Tibial nerve (tissue), 4 donors: ENCODE measurements around the gene PRELID2. TPM values are rescaled to one million over a fixed set of nuclear protein-coding genes. Genes with fewer than 3 reads are reported as not detected.

ENCODE experiments used
- DNase-seq, 2 donors: peaks; one replicate each; pipeline ENCODE4 v3.0.0-alpha.2; 2019; ENCODE audit warnings: low spot score in 2 of 2
- H3K27ac ChIP-seq, 4 donors: fragments of 200-600 bp; sonication (generic) in 3 of 4; one replicate each; pipeline ENCODE4 v1.5.1; 2017 to 2019; ENCODE audit warnings: mild to moderate bottlenecking in 1 of 4
- H3K27me3 ChIP-seq, 2 donors: fragments of 200-600 bp; sonication (generic) in 1 of 2; one replicate each; pipeline versions ENCODE4 v1.5.1 to v1.6.0; 2017 to 2019
- H3K36me3 ChIP-seq, 3 donors: fragments of 200-600 bp; sonication (generic); one replicate each; pipeline ENCODE4 v1.5.1; 2018 to 2019
- H3K4me1 ChIP-seq, 4 donors: fragments of 200-600 bp; sonication (generic) in 3 of 4; one replicate each; pipeline ENCODE4 v1.5.1; 2017 to 2019
- H3K4me3 ChIP-seq, 4 donors: fragments of 200-600 bp; sonication (generic) in 3 of 4; one replicate each; pipeline ENCODE4 v1.5.1; 2017 to 2019; ENCODE audit warnings: mild to moderate bottlenecking in 1 of 4, moderate library complexity in 1 of 4
- H3K9me3 ChIP-seq, 4 donors: fragments of 200-600 bp; sonication (generic) in 3 of 4; one replicate each; pipeline ENCODE4 v1.5.1; 2017 to 2019
- CTCF ChIP-seq, 5 experiments: fragments of 200-600 bp in 3 of 5; fragments of 450-650 bp in 2 of 5; sonication (generic) in 3 of 5; IDR thresholded peaks; one replicate each; pipeline ENCODE4 v1.5.1; 2016 to 2019; ENCODE audit warnings: antibody characterized with exemption in 5 of 5, mild to moderate bottlenecking in 3 of 5, moderate library complexity in 2 of 5
- EP300 ChIP-seq, 2 donors: sonication (generic); formaldehyde crosslinking; IDR thresholded peaks; one replicate each; pipeline ENCODE4 v1.6.1; 2017; ENCODE audit warnings: antibody characterized with exemption in 2 of 2, mild to moderate bottlenecking in 1 of 2
- POLR2A ChIP-seq, 2 donors: fragments of 450-650 bp; IDR thresholded peaks; one replicate each; pipeline ENCODE4 v1.6.1; 2017; ENCODE audit warnings: antibody characterized with exemption in 2 of 2, mild to moderate bottlenecking in 2 of 2, moderate library complexity in 2 of 2
- WGBS, 2 donors: methylation state at CpG; one replicate each; pipeline ENCODE4 v1.1.5; 2018; 5-methylcytosine and 5-hydroxymethylcytosine counted together
- total RNA-seq, 4 donors: library from RNA; depleted of rRNA; stranded (reverse); fragments of >200 nt; gene quantifications; one replicate each; pipeline ENCODE4 v1.1.0, GENCODE V29; 2016

The PRELID2 gene
- total RNA-seq, 4 donors from 2014 or later, result 10.5 to 31.7 (median 16.4) TPM

GRCh38 chr5:145818604-145819003, 16.5 kb downstream of the PRELID2 start:
- Histone ChIP-seq H3K27ac (no peak overlapping the region), H3K4me1 (no peaks in the 10 kb centered on the region), H3K27me3 (no peaks in the 10 kb centered on the region), H3K36me3 (peaks cover 0 to 24% (median 3%) of the 10 kb centered on the region in 3 donors), H3K4me3 (no peak overlapping the region), H3K9me3 (no peaks in the 10 kb centered on the region)
- 82 to 92% methylated on average over 4 of the region's 4 CpGs for WGBS, 2 donors
- DNase-seq, result no peak
- TF ChIP-seq POLR2A (IDR thresholded peaks at IDR 0.05), result no peak
- no peak for TF ChIP-seq CTCF (IDR thresholded peaks at IDR 0.05)
- no peak for TF ChIP-seq EP300 (IDR thresholded peaks at IDR 0.05)

- Histone ChIP-seq H3K9me3 (no peaks in the 10 kb centered on the region), H3K36me3 (peaks cover 0 to 21% (median 3%) of the 10 kb centered on the region in 3 donors), H3K4me1 (no peaks in the 10 kb centered on the region), H3K27ac (no peak overlapping the region), H3K4me3 (no peak overlapping the region), H3K27me3 (no peaks in the 10 kb centered on the region)
- WGBS, 2 donors, result 61 to 86% methylated on average over 1 of the region's 1 CpG
- DNase-seq, result no peak
- TF ChIP-seq POLR2A (IDR thresholded peaks at IDR 0.05), result no peak
- no peak for TF ChIP-seq CTCF (IDR thresholded peaks at IDR 0.05)
- no peak for TF ChIP-seq EP300 (IDR thresholded peaks at IDR 0.05)
Measured at GRCh38 chr5:145812877-145813276, 22.3 kb downstream of the PRELID2 start.

- Histone ChIP-seq H3K9me3 (no peaks in the 10 kb centered on the region), H3K27ac (no peak overlapping the region), H3K27me3 (no peaks in the 10 kb centered on the region), H3K4me3 (no peak overlapping the region), H3K4me1 (no peaks in the 10 kb centered on the region), H3K36me3 (peaks cover 0 to 17% (median 3%) of the 10 kb centered on the region in 3 donors)
- 77% methylated on average over 3 of the region's 3 CpGs for WGBS, 2 donors
- DNase-seq, result peak in 1 of 2 donors; percentile 24
- TF ChIP-seq CTCF (IDR thresholded peaks at IDR 0.05) (peak in 1 of 5 experiments; percentile 17), EP300 (IDR thresholded peaks at IDR 0.05) (no peak), POLR2A (IDR thresholded peaks at IDR 0.05) (no peak)
Measured at GRCh38 chr5:145811834-145812625, 23.1 kb downstream of the PRELID2 start.

GRCh38 chr5:145806923-145807322, 28.2 kb downstream of the PRELID2 start:
- DNase-seq, result no peak
- Histone ChIP-seq H3K27ac (no peak overlapping the region), H3K36me3 (peaks cover 0 to 35% (median 0%) of the 10 kb centered on the region in 3 donors), H3K9me3 (no peaks in the 10 kb centered on the region), H3K4me3 (no peak overlapping the region), H3K27me3 (no peaks in the 10 kb centered on the region), H3K4me1 (no peaks in the 10 kb centered on the region)
- TF ChIP-seq EP300 (IDR thresholded peaks at IDR 0.05) (no peak), POLR2A (IDR thresholded peaks at IDR 0.05) (no peak), CTCF (IDR thresholded peaks at IDR 0.05) (no peak)
- WGBS, 2 donors, result 89 to 90% methylated on average over 5 of the region's 5 CpGs

- no peak for DNase-seq
- 88 to 89% methylated on average over 4 of the region's 4 CpGs for WGBS, 2 donors
Measured at GRCh38 chr5:145805819-145806218, 29.3 kb downstream of the PRELID2 start.

More at GRCh38 chr5:145805819-145806218, 29.3 kb downstream of the PRELID2 start:
- H3K27me3 ChIP-seq, result no peaks in the 10 kb centered on the region
- no peaks in the 10 kb centered on the region for H3K9me3 ChIP-seq
- H3K27ac ChIP-seq, result no peak overlapping the region
- no peak for TF ChIP-seq POLR2A (IDR thresholded peaks at IDR 0.05)
- TF ChIP-seq CTCF (IDR thresholded peaks at IDR 0.05), result no peak
- no peak for TF ChIP-seq EP300 (IDR thresholded peaks at IDR 0.05)
- peaks cover 0 to 35% (median 0%) of the 10 kb centered on the region in 3 donors for H3K36me3 ChIP-seq
- H3K4me1 ChIP-seq, result no peaks in the 10 kb centered on the region
- no peak overlapping the region for H3K4me3 ChIP-seq
